Liver (tissue), 9 donors: ENCODE results near the gene F2R. TPM values are rescaled to one million over a fixed set of nuclear protein-coding genes. Genes with fewer than 3 reads are reported as not detected.

Source experiments
- DNase-seq: peaks from one replicate; pipeline ENCODE4 v3.0.0-alpha.2; 2017; ENCODE audit warnings: low spot score
- H3K27ac ChIP-seq, 2 donors: one replicate each; pipeline ENCODE4 v1.7.0; 2013; ENCODE audit warnings: inconsistent platforms in 2 of 2, low read length in 2 of 2, control low read depth in 1 of 2, low read depth in 1 of 2, mild to moderate bottlenecking in 1 of 2
- H3K27me3 ChIP-seq, 4 donors: one replicate each; pipeline versions ENCODE4 v1.6.1 to v1.7.0; 2013; ENCODE audit warnings: low read length in 3 of 4, inconsistent platforms in 1 of 4, mild to moderate bottlenecking in 1 of 4, moderate library complexity in 1 of 4; ENCODE audit not compliant: control insufficient read depth in 4 of 4, insufficient read depth in 4 of 4
- H3K36me3 ChIP-seq, 4 donors: one replicate each; pipeline versions ENCODE4 v1.6.1 to v1.7.0; 2013; ENCODE audit warnings: low read length in 3 of 4, mild to moderate bottlenecking in 3 of 4, low read depth in 1 of 4, moderate library complexity in 1 of 4; ENCODE audit not compliant: control insufficient read depth in 4 of 4, insufficient read depth in 3 of 4
- H3K4me1 ChIP-seq, 4 donors: one replicate each; pipeline versions ENCODE4 v1.6.1 to v1.7.0; 2013; ENCODE audit warnings: low read length in 3 of 4, mild to moderate bottlenecking in 3 of 4, moderate library complexity in 1 of 4; ENCODE audit not compliant: control insufficient read depth in 4 of 4, insufficient read depth in 4 of 4
- H3K4me3 ChIP-seq, 3 donors: one replicate each; pipeline versions ENCODE4 v1.6.1 to v1.7.0; 2013; ENCODE audit warnings: low read length in 3 of 3, control low read depth in 1 of 3, low read depth in 1 of 3, mild to moderate bottlenecking in 1 of 3
- H3K9ac ChIP-seq, 2 donors: one replicate each; pipeline ENCODE4 v1.7.0; 2013; ENCODE audit warnings: low read length in 2 of 2, mild to moderate bottlenecking in 2 of 2, moderate library complexity in 2 of 2, control low read depth in 1 of 2, low read depth in 1 of 2
- H3K9me3 ChIP-seq, 4 donors: one replicate each; pipeline versions ENCODE4 v1.6.1 to v1.7.0; 2013; ENCODE audit warnings: low read length in 3 of 4; ENCODE audit not compliant: control insufficient read depth in 4 of 4
- ATF3 ChIP-seq: IDR thresholded peaks from 2 replicates; pipeline ENCODE4 v1.6.1; 2016; ENCODE audit warnings: antibody characterized with exemption
- EGR1 ChIP-seq, 2 donors: IDR thresholded peaks; 2 replicates each; pipeline ENCODE4 v1.6.1; 2016 to 2018; ENCODE audit warnings: antibody characterized with exemption in 2 of 2, low read depth in 2 of 2
- FOXA1 ChIP-seq: IDR thresholded peaks from 2 replicates; pipeline ENCODE4 v1.6.1; 2016; ENCODE audit warnings: antibody characterized with exemption
- GABPA ChIP-seq, 2 donors: IDR thresholded peaks in 1 of 2; conservative IDR thresholded peaks in 1 of 2; 2 replicates each; pipeline ENCODE4 v1.6.1; 2016; ENCODE audit warnings: antibody characterized with exemption in 2 of 2, mild to moderate bottlenecking in 1 of 2, moderate library complexity in 1 of 2
- HNF4A ChIP-seq, 2 donors: conservative IDR thresholded peaks; 2 replicates each; pipeline ENCODE4 v1.6.1; 2016; ENCODE audit warnings: antibody characterized with exemption in 2 of 2, mild to moderate bottlenecking in 2 of 2
- HNF4G ChIP-seq: IDR thresholded peaks from 2 replicates; pipeline ENCODE4 v1.6.1; 2016; ENCODE audit warnings: antibody characterized with exemption
- JUND ChIP-seq, 2 donors: IDR thresholded peaks; 2 replicates each; pipeline ENCODE4 v1.6.1; 2016; ENCODE audit warnings: antibody characterized with exemption in 2 of 2
- NR2F2 ChIP-seq: IDR thresholded peaks from 2 replicates; pipeline ENCODE4 v1.6.1; 2016; ENCODE audit warnings: antibody characterized with exemption
- RAD21 ChIP-seq, 2 donors: IDR thresholded peaks; 2 replicates each; pipeline ENCODE4 v1.6.1; 2016; ENCODE audit warnings: antibody characterized with exemption in 2 of 2, mild to moderate bottlenecking in 2 of 2
- REST ChIP-seq: IDR thresholded peaks from 2 replicates; pipeline ENCODE4 v1.6.1; 2016; ENCODE audit warnings: antibody characterized with exemption, mild to moderate bottlenecking
- RXRA ChIP-seq, 2 donors: IDR thresholded peaks; 2 replicates each; pipeline ENCODE4 v1.6.1; 2017 to 2018; ENCODE audit warnings: antibody characterized with exemption in 2 of 2, mild to moderate bottlenecking in 1 of 2
- TAF1 ChIP-seq: conservative IDR thresholded peaks from 2 replicates; pipeline ENCODE4 v1.6.1; 2016; ENCODE audit warnings: antibody characterized with exemption, mild to moderate bottlenecking
- YY1 ChIP-seq: IDR thresholded peaks from 2 replicates; pipeline ENCODE4 v1.6.1; 2016; ENCODE audit warnings: antibody characterized with exemption, mild to moderate bottlenecking
- ZBTB33 ChIP-seq: IDR thresholded peaks from 2 replicates; pipeline ENCODE4 v1.6.1; 2016; ENCODE audit warnings: antibody characterized with exemption
- WGBS: extraction: QIAGEN DNeasy Blood & Tissue Kit; methylation state at CpG from one replicate; pipeline ENCODE4 v1.1.7; 2013; 5-methylcytosine and 5-hydroxymethylcytosine counted together
- polyA plus RNA-seq, 2 donors: library from polyadenylated mRNA; stranded (reverse) in 1 of 2; unstranded in 1 of 2; fragments of 200-250 nt in 1 of 2; fragments of >200 nt in 1 of 2; fragmentation: Nextera tagmentation in 1 of 2; extraction: Ambion mirVana in 1 of 2; gene quantifications; one replicate each; pipeline versions ENCODE4 v1.2.1 to v1.2.3, GENCODE V29; 2013 to 2015
- total RNA-seq, 2 donors: library from RNA; depleted of rRNA; stranded (reverse); fragments of >200 nt; gene quantifications; one replicate each; pipeline ENCODE4 v1.2.3, GENCODE V29; 2014
- TF ChIP-seq, protein P1 (sequence below): fragments of 150-350 bp; IDR thresholded peaks from 2 replicates; pipeline ENCODE4 v1.5.1; 2017; ENCODE audit warnings: improper control_type of control experiment, low read depth, low read length; ENCODE audit not compliant: missing input control
- TF ChIP-seq, protein P2 (sequence below): IDR thresholded peaks from 2 replicates; pipeline ENCODE4 v1.6.1; 2016; ENCODE audit warnings: antibody characterized with exemption
- donor health status: healthy.
- donor health status: healthy.
- donor health status: healthy.
- donor health status: healthy.
- donor health status: healthy.

The F2R gene
- total and polyA plus RNA-seq, 4 donors = 5.9 to 18.7 (median 9.5) TPM

- H3K36me3 ChIP-seq = peaks cover 0 to 2% (median 0%) of the 10 kb centered on the region in 4 donors
- TF ChIP-seq ZBTB33 (no peak), FOXA1 (no peak), EGR1 (IDR thresholded peaks at IDR 0.05; ENCODE audit: low read depth in 2 of 2) (no peak), NR2F2 (no peak), RXRA (IDR thresholded peaks at IDR 0.05) (no peak), HNF4A (conservative IDR thresholded peaks at IDR 0.05) (no peak), TAF1 (no peak), REST (no peak), ATF3 (no peak), JUND (IDR thresholded peaks at IDR 0.05) (no peak), YY1 (no peak), HNF4G (no peak), GABPA (IDR thresholded peaks at IDR 0.05 in 1 of 2, conservative IDR thresholded peaks at IDR 0.05 in 1 of 2) (no peak), RAD21 (IDR thresholded peaks at IDR 0.05) (no peak)
- TF ChIP-seq, protein P1, sequence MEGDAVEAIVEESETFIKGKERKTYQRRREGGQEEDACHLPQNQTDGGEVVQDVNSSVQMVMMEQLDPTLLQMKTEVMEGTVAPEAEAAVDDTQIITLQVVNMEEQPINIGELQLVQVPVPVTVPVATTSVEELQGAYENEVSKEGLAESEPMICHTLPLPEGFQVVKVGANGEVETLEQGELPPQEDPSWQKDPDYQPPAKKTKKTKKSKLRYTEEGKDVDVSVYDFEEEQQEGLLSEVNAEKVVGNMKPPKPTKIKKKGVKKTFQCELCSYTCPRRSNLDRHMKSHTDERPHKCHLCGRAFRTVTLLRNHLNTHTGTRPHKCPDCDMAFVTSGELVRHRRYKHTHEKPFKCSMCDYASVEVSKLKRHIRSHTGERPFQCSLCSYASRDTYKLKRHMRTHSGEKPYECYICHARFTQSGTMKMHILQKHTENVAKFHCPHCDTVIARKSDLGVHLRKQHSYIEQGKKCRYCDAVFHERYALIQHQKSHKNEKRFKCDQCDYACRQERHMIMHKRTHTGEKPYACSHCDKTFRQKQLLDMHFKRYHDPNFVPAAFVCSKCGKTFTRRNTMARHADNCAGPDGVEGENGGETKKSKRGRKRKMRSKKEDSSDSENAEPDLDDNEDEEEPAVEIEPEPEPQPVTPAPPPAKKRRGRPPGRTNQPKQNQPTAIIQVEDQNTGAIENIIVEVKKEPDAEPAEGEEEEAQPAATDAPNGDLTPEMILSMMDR = no peak
- TF ChIP-seq, protein P2, sequence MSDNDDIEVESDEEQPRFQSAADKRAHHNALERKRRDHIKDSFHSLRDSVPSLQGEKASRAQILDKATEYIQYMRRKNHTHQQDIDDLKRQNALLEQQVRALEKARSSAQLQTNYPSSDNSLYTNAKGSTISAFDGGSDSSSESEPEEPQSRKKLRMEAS = no peak
- no peak overlapping the region for H3K4me3 ChIP-seq
- H3K9me3 ChIP-seq = no peaks in the 10 kb centered on the region
- DNase-seq = no peak
- 87% methylated on average over 1 of the region's 1 CpG for WGBS
- no peak overlapping the region for H3K9ac ChIP-seq
- no peaks in the 10 kb centered on the region for H3K4me1 ChIP-seq
- H3K27me3 ChIP-seq = no peaks in the 10 kb centered on the region
- no peak overlapping the region for H3K27ac ChIP-seq
Observed at GRCh38 chr5:76723266-76723665, 7.3 kb downstream of the F2R start.

DNA sequence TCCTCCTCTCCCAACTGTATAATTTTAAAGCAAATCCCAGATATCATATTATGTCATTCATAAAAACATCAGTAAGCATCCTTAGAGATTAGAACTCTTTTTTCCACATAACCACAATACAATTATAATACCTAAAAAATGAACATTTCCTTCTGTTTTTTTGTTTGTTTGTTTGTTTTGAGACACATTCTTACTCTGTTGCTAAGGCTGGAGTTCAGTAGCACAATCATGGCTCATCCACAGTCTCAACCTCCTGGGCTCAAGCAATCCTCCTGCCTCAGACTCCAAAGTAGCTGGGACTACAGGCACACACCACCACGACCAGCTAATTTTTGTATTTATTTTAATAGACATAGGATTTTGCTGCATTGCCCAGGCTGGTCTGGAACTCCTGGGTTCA, 8.0 kb downstream of the F2R start:
- Histone ChIP-seq H3K36me3 (peaks cover 0 to 2% (median 0%) of the 10 kb centered on the region in 4 donors), H3K27me3 (no peaks in the 10 kb centered on the region), H3K4me3 (no peak overlapping the region), H3K4me1 (no peaks in the 10 kb centered on the region), H3K27ac (no peak overlapping the region), H3K9ac (no peak overlapping the region), H3K9me3 (no peaks in the 10 kb centered on the region)
- WGBS = 86% methylated on average over 1 of the region's 1 CpG
- DNase-seq = no peak
- no peak for TF ChIP-seq TAF1
- no peak for TF ChIP-seq GABPA (IDR thresholded peaks at IDR 0.05 in 1 of 2, conservative IDR thresholded peaks at IDR 0.05 in 1 of 2)
- TF ChIP-seq HNF4G = no peak
